ENCODE measurements around the gene PLA2G15.

PLA2G15 gene

DNA sequence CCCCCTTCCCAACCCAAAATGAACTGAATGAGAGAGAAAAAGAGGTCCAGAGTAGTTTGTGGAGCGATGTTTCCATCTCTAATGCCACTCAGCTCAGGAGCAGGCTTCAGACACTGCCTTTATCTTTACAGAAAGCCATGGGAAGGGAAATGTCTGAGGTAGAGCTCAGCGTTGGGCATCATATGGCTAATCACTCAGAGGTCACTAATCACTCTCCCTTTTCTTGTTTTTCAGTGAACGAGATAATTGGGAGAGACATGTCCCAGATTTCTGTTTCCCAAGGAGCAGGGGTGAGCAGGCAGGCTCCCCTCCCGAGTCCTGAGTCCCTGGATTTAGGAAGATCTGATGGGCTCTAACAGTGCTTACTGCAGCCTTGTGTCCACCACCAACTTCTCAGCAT, 19.1 kb upstream of the PLA2G15 start:
- peaks cover 29% of the 10 kb centered on the region for H3K36me3 ChIP-seq (ENCODE audit: control insufficient read depth, low read depth, low read length)
- H3K4me1 ChIP-seq (ENCODE audit: control insufficient read depth, low read depth, low read length) = no peaks in the 10 kb centered on the region
- H3K9ac ChIP-seq (ENCODE audit: low read length) = no peak overlapping the region
- no peaks in the 10 kb centered on the region for H3K9me3 ChIP-seq (ENCODE audit: control insufficient read depth, low read depth, low read length)
- H3K4me3 ChIP-seq (ENCODE audit: low read length) = no peak overlapping the region
- no peaks in the 10 kb centered on the region for H3K27me3 ChIP-seq (ENCODE audit: control insufficient read depth, insufficient read depth, low read length)
- no peak overlapping the region for H3K27ac ChIP-seq (ENCODE audit: low read length)

DNA sequence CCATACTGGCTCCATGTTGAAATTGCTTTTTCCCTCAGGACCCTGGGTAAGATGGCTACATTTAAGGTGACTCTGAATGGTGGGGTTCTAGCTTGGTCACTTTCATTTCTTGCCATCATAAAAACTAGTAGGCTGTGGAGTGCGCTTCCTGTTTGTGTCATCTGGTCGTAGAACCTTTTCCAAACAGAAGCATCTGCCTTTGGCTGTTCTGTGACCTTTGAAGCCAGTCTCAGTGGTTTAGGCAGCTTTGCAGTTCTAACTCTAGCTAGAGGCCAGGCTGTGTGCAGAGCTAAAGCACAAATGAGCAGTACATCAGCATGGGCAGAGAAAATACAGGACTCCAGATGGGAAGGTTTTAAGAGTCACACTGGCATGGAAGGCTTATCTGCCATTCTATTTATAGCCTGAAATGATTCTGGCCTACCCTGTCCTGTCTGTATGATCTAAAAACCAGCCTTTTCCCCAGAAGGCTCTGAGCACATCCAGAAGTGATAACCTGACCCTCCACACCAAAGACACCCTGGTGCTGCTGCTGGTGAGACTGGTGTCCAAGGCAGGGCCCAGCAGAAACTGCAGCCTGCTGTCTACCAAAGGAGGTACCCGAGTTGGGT, 17.9 kb upstream of the PLA2G15 start:
- Histone ChIP-seq H3K27ac (ENCODE audit: low read length) (no peak overlapping the region), H3K36me3 (ENCODE audit: control insufficient read depth, low read depth, low read length) (peaks cover 40% of the 10 kb centered on the region), H3K27me3 (ENCODE audit: control insufficient read depth, insufficient read depth, low read length) (no peaks in the 10 kb centered on the region), H3K9ac (ENCODE audit: low read length) (no peak overlapping the region), H3K4me1 (ENCODE audit: control insufficient read depth, low read depth, low read length) (no peaks in the 10 kb centered on the region), H3K4me3 (ENCODE audit: low read length) (no peak overlapping the region), H3K9me3 (ENCODE audit: control insufficient read depth, low read depth, low read length) (no peaks in the 10 kb centered on the region)

DNA sequence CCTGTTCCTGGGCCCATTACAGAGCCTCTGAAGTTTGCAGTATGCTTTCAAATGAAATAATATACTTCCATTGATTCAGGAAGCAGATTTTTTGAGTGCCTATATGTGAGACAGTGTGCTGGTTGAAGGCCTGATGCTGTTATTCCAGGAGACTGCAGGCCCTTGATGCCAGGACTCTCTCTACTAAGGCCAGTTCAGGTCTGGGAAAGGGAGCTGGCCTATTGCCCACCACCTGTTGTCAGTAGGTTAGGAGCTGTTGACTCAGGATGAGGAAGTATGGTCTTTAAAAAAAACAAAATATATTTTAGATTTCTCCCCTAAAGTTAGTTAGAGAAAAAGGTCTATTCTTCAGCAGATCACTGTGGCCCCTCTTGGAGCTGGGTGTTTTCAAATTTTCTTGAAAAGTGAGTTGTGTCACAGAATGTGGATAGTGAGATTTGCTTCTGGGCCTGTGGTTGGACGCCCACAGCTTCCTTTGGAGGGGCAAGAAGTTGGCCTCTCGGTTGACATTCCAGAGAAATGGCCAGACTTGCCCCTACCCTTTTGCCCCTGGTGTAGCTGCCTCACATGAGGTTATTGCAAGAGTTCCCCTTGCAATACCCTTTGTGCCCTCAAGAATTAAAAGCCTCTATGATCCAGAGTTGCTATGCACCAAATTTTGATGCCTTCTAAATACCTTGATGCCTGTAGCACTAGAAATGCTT, 17.2 kb upstream of the PLA2G15 start:
- Histone ChIP-seq H3K27ac (ENCODE audit: low read length) (no peak overlapping the region), H3K9me3 (ENCODE audit: control insufficient read depth, low read depth, low read length) (no peaks in the 10 kb centered on the region), H3K9ac (ENCODE audit: low read length) (no peak overlapping the region), H3K36me3 (ENCODE audit: control insufficient read depth, low read depth, low read length) (peaks cover 47% of the 10 kb centered on the region), H3K4me1 (ENCODE audit: control insufficient read depth, low read depth, low read length) (no peaks in the 10 kb centered on the region), H3K4me3 (ENCODE audit: low read length) (no peak overlapping the region), H3K27me3 (ENCODE audit: control insufficient read depth, insufficient read depth, low read length) (no peaks in the 10 kb centered on the region)

DNA sequence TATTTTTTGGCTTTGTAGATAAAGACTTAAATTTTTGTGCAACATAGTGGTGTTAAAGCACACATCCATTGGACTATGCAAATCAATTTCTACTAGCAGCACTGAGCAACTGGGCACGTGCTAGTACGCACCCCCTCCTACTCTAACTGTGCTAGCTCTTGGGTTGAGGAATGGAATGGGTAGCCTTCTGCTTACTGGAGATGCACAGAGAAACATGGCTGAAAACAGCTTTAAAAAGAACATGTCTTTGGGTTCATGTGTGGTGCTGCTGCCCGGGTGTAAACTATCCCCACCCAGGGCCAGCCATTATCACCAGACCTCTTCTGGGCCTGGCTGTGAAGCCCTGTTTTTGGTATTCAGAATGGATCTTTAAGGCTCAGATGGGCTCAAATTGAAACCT, 16.5 kb upstream of the PLA2G15 start:
- peaks cover 53% of the 10 kb centered on the region for H3K36me3 ChIP-seq (ENCODE audit: control insufficient read depth, low read depth, low read length)
- no peak overlapping the region for H3K27ac ChIP-seq (ENCODE audit: low read length)
- no peak overlapping the region for H3K9ac ChIP-seq (ENCODE audit: low read length)
- H3K4me1 ChIP-seq (ENCODE audit: control insufficient read depth, low read depth, low read length) = peaks cover 1% of the 10 kb centered on the region
- H3K9me3 ChIP-seq (ENCODE audit: control insufficient read depth, low read depth, low read length) = no peaks in the 10 kb centered on the region
- H3K4me3 ChIP-seq (ENCODE audit: low read length) = no peak overlapping the region
- H3K27me3 ChIP-seq (ENCODE audit: control insufficient read depth, insufficient read depth, low read length) = no peaks in the 10 kb centered on the region

DNA sequence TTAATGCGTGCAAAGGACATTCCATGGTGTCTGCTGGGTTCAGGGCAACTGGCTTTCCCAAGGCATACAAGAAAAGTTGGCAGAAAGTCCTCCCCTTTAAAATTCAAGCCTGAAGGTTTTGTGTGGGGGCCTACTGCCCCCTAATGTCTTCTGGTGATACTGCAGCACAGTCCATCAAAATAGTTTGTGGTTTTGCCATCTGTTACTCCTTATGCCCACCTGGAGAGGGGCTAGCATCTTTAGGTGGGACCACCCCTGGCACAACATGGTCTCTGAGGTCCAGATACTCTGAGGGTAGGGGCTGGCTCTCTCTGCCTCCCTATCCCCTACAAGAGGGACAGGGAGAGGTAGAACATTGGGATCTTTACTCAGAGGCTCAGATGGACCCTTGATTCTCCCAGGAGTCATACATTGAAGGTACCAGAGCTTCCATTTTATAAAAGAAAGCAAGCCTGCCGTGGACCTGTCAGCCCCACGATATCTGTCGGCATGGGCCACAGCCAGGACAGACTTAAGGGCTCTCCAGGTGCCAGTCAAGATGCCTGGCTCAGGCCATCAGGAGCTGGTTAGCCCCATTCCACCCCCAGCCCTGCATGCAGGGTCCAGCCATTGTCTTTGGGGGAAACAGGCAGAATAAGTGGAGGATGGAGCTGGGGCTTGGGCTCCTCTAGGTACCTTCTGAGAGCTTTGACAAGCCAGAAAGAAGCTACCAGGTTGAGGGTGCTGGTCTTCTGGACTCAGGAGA, 15.6 kb upstream of the PLA2G15 start:
- peaks cover 4% of the 10 kb centered on the region for H3K27me3 ChIP-seq (ENCODE audit: control insufficient read depth, insufficient read depth, low read length)
- H3K9ac ChIP-seq (ENCODE audit: low read length) = no peak overlapping the region
- H3K4me3 ChIP-seq (ENCODE audit: low read length) = no peak overlapping the region
- H3K27ac ChIP-seq (ENCODE audit: low read length) = no peak overlapping the region
- H3K36me3 ChIP-seq (ENCODE audit: control insufficient read depth, low read depth, low read length) = peaks cover 53% of the 10 kb centered on the region
- no peaks in the 10 kb centered on the region for H3K9me3 ChIP-seq (ENCODE audit: control insufficient read depth, low read depth, low read length)
- H3K4me1 ChIP-seq (ENCODE audit: control insufficient read depth, low read depth, low read length) = peaks cover 11% of the 10 kb centered on the region

DNA sequence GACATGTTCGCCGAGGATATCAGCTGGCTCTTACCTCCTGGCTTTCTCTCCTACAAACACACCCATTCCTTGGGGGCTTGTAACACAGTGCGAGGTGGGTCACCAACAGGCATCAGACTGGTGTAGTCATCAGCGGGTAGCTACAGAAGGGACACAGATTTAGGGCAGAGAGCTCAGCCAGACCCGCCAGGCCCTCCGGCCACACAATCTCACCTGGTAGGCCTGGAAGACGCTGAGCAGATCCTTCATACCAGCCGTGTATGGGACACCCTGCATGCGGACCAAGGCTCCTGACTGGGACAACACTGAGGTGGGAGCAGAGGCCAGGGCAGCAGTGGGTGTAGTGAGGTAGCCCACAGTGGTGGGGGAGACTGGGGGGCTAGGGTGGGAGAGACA, 15.0 kb upstream of the PLA2G15 start:
- Histone ChIP-seq H3K27ac (ENCODE audit: low read length) (no peak overlapping the region), H3K4me1 (ENCODE audit: control insufficient read depth, low read depth, low read length) (peaks cover 13% of the 10 kb centered on the region), H3K9ac (ENCODE audit: low read length) (no peak overlapping the region), H3K27me3 (ENCODE audit: control insufficient read depth, insufficient read depth, low read length) (peaks cover 10% of the 10 kb centered on the region), H3K36me3 (ENCODE audit: control insufficient read depth, low read depth, low read length) (peaks cover 53% of the 10 kb centered on the region), H3K4me3 (ENCODE audit: low read length) (no peak overlapping the region), H3K9me3 (ENCODE audit: control insufficient read depth, low read depth, low read length) (no peaks in the 10 kb centered on the region)

DNA sequence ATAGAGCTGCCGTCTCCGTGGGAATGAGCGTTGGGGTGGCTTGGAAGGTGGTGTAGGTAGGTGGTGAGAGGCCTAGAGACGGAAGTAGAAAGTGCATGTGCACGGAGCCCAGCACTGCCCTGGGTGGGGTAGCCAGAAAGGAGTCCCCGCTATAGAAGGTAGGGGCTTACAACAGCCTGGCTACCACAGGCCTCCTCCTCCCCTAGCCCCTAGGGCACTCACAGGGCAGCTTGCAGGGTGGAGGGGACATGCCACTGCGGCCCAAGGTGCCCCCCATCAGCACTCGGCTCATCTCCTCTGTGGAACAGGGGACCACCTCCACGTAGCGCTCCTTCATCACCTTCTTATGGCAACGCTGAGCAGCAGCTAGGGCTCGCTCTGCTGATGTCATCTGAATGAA, 14.2 kb upstream of the PLA2G15 start:
- H3K4me1 ChIP-seq (ENCODE audit: control insufficient read depth, low read depth, low read length) = peaks cover 13% of the 10 kb centered on the region
- peaks cover 16% of the 10 kb centered on the region for H3K27me3 ChIP-seq (ENCODE audit: control insufficient read depth, insufficient read depth, low read length)
- H3K36me3 ChIP-seq (ENCODE audit: control insufficient read depth, low read depth, low read length) = peaks cover 53% of the 10 kb centered on the region
- H3K9me3 ChIP-seq (ENCODE audit: control insufficient read depth, low read depth, low read length) = no peaks in the 10 kb centered on the region
- H3K9ac ChIP-seq (ENCODE audit: low read length) = no peak overlapping the region
- no peak overlapping the region for H3K4me3 ChIP-seq (ENCODE audit: low read length)
- no peak overlapping the region for H3K27ac ChIP-seq (ENCODE audit: low read length)

DNA sequence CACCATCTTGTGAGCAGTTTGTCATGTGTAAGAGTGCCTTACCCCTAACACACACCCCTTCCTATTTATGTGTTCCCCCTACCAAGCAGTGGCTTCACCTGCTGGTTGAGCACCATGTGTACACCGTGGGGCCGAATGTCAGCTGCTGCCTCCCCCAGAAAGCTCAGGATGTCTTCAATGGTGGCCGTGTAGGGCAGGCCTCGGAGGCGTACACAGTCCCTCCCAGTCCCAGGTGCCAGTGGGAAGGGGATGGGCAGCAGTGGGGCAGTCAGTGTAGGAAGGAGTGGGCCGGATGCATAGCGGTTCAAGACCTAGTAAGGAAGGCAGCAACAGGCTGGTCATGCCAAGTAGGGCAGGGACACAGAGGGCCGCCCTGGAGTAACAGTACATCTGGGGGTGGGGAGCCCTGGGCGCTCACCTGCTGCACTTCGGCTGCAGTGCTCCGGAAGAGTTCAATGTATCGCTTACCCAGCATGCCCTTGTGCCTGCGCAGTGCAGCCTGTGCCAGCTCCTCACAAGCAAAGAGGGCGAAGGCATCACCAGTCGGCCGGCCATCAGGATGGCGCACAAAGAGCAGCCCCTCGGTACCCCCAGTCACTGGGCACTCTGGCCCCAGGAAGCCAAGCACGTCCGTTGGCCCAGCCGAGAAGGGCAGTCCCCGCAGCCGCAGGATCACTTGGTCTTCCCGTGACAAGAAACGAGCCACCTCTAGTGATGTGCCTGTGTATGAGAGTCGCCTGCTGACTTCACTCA, 13.6 kb upstream of the PLA2G15 start:
- Histone ChIP-seq H3K27ac (ENCODE audit: low read length) (no peak overlapping the region), H3K36me3 (ENCODE audit: control insufficient read depth, low read depth, low read length) (peaks cover 53% of the 10 kb centered on the region), H3K9ac (ENCODE audit: low read length) (no peak overlapping the region), H3K9me3 (ENCODE audit: control insufficient read depth, low read depth, low read length) (no peaks in the 10 kb centered on the region), H3K27me3 (ENCODE audit: control insufficient read depth, insufficient read depth, low read length) (peaks cover 21% of the 10 kb centered on the region), H3K4me1 (ENCODE audit: control insufficient read depth, low read depth, low read length) (peaks cover 17% of the 10 kb centered on the region), H3K4me3 (ENCODE audit: low read length) (no peak overlapping the region)

DNA sequence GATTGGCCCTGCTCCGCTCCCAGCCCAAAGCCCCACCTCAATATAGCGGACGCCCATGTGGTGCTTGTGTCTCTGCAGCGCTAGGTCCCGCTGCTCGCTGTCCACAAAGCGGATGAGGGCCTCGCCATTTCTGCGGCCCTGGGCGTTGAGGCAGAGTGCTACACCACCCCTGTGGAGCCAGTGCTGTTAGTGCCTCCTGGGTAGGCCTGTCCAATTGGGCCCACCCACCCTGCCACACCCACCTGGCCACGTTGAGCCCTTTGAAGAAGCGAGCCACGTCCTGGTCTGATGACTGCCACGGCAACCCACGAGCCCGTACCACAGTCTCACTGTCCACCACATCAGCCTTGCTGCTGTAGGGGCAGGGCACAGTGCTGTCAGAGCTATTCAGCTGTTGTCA, 12.8 kb upstream of the PLA2G15 start:
- Histone ChIP-seq H3K9me3 (ENCODE audit: control insufficient read depth, low read depth, low read length) (no peaks in the 10 kb centered on the region), H3K36me3 (ENCODE audit: control insufficient read depth, low read depth, low read length) (peaks cover 51% of the 10 kb centered on the region), H3K27me3 (ENCODE audit: control insufficient read depth, insufficient read depth, low read length) (peaks cover 23% of the 10 kb centered on the region), H3K4me3 (ENCODE audit: low read length) (no peak overlapping the region), H3K27ac (ENCODE audit: low read length) (no peak overlapping the region), H3K4me1 (ENCODE audit: control insufficient read depth, low read depth, low read length) (peaks cover 22% of the 10 kb centered on the region), H3K9ac (ENCODE audit: low read length) (no peak overlapping the region)

DNA sequence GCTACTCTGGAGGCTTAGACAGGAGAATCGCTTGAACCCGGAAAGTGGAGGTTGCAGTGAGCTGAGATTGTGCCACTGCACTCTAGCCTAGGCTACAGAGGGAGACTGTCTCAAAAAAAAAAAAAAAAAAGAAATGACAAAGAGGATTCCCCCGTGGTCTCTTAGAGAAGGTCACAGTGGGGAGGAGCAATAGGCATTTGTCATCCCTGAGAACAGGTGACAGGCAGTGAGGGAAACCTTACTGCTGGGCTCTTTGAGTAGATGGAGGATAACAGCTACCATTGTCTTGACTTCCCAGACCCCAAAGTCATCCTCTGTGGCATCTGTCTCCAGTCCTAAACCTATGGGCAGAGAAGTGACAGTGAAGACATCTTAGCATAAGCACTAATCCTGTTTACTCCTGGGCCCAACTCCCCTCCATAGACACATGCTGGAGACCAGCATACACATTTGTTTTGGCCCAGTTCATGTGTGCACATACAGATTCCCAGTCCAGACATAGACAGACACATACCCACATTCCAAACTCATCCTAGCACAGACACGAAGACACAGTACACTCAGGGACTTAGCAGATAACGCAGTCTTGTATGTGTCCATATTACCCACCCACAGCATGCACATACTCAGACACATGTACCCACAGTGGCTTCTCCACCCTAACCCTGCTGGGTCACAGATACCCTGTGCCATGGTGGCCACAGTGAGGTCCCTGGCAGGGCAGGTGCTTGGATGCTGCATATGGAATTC, 11.9 kb upstream of the PLA2G15 start:
- Histone ChIP-seq H3K4me3 (ENCODE audit: low read length) (no peak overlapping the region), H3K9me3 (ENCODE audit: control insufficient read depth, low read depth, low read length) (no peaks in the 10 kb centered on the region)

DNA sequence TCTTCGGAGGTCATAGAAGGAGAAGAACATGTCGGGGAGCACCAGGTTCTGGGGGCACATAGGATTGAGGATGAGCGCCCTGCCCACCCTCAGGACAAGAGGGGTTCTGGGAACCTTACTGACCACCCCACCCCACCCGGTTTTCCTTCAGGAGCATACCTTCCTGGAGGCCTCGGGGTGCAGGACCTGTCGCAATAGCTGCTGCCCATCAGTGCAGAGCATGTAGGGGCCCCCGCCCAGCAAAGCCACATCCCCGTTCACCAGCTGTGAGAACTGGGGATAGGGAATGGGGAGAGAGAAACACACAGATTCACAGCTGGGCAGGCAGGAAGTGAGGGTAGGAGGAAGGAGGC, 11.4 kb upstream of the PLA2G15 start:
- Histone ChIP-seq H3K36me3 (ENCODE audit: control insufficient read depth, low read depth, low read length) (peaks cover 41% of the 10 kb centered on the region), H3K4me3 (ENCODE audit: low read length) (peak overlapping the region; percentile 91), H3K27ac (ENCODE audit: low read length) (no peak overlapping the region), H3K9ac (ENCODE audit: low read length) (no peak overlapping the region), H3K9me3 (ENCODE audit: control insufficient read depth, low read depth, low read length) (no peaks in the 10 kb centered on the region), H3K27me3 (ENCODE audit: control insufficient read depth, insufficient read depth, low read length) (peaks cover 24% of the 10 kb centered on the region), H3K4me1 (ENCODE audit: control insufficient read depth, low read depth, low read length) (peaks cover 22% of the 10 kb centered on the region)

More for the DNA sequence above, 11.9 kb upstream of the PLA2G15 start:
- Histone ChIP-seq H3K27ac (ENCODE audit: low read length) (no peak overlapping the region), H3K9ac (ENCODE audit: low read length) (no peak overlapping the region), H3K27me3 (ENCODE audit: control insufficient read depth, insufficient read depth, low read length) (peaks cover 23% of the 10 kb centered on the region), H3K36me3 (ENCODE audit: control insufficient read depth, low read depth, low read length) (peaks cover 46% of the 10 kb centered on the region), H3K4me1 (ENCODE audit: control insufficient read depth, low read depth, low read length) (peaks cover 22% of the 10 kb centered on the region)
